GM19372 (cell line): Measurements from ENCODE around the gene ADAMTS1.

Experiments used
- ATAC-seq: cut with Tn5 transposase; IDR thresholded peaks from one replicate; pipeline ENCODE4 v1.9.1; 2021; ENCODE audit warnings: mild to moderate bottlenecking, low read depth, moderate library complexity; ENCODE audit not compliant: unreplicated experiment

The ADAMTS1 gene

DNA sequence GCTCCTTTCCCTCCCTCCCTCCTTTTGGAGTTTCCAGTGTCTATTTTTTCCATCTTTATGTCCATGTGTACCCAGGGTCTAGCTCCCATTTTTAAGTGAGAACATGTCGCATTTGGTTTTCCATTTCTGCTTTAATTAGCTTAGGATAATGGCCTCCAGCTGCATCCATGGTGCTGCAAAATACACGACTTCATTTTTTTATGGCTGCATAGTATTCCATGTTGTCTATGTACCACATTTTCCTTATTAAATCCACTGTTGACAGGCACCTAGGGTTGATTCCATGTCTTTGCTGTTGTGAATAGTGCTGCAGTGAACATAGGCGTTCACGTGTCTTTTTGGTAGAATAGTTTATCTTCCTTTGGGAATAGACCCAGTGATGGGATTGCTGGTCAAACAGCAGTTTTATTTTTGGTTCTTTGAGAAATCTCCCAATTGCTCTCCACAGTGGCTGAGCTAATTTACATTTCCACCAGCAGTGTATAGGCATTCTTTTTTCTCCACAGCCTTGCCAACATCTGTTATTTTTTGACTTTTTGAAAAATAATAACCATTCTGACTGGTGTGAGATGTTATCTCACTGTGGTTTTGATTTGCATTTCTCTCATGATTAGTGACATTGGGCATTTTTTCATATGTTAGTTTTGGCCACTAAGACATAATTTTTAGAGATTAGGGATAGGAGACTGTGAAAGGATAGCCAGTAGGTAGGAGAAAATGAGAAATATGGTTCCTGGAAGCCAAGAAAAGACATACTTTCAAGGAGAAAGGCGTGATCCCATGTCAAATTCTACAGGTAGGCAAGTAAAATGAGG is 50.4 kb downstream of the ADAMTS1 start:
- ATAC-seq, result no peak

DNA sequence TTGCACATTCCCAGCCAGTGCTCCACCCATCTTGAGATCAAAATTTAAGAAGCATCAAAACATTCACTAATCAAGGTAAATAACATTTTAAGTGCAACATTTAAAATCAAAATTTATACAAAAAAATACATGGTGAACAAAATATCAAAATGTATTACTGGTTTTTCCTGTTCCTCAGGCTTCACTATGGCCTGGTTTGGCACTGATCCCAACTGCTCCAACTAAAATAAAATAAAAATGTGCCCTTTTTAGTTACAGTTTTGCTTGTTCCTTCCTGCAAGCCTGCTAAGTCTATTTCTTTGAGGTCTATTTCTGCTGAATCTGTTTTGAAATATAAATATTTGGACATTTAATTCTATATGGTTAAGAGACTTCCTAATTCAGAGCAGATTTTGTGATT is 54.9 kb downstream of the ADAMTS1 start:
- no peak for ATAC-seq

DNA sequence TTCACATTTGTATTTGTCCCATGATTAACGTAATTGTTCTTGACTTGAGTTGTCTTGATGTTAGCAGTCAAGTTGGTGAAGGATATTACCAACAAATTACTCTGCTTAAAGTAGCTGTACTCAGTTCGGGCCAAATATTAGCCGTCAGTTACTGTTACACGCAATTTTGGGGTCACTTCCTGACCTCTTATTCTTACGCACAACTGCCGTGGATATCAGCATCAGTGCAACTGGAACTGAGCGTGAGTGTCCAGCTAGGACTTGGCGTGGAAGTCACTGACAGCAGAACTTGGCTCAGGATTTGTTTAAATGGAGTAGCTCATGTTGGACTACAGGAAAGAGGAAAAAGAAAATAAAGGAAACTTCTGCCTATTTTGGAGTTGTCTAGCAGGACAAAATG is 56.4 kb downstream of the ADAMTS1 start:
- no peak for ATAC-seq
